ENCODE results near the gene WRAP73. TPM values are rescaled to one million over a fixed set of nuclear protein-coding genes. Genes with fewer than 3 reads are reported as not detected.

The WRAP73 gene
- total RNA-seq, 1 experiment from 2014 or later, result 57.2 TPM

DNA sequence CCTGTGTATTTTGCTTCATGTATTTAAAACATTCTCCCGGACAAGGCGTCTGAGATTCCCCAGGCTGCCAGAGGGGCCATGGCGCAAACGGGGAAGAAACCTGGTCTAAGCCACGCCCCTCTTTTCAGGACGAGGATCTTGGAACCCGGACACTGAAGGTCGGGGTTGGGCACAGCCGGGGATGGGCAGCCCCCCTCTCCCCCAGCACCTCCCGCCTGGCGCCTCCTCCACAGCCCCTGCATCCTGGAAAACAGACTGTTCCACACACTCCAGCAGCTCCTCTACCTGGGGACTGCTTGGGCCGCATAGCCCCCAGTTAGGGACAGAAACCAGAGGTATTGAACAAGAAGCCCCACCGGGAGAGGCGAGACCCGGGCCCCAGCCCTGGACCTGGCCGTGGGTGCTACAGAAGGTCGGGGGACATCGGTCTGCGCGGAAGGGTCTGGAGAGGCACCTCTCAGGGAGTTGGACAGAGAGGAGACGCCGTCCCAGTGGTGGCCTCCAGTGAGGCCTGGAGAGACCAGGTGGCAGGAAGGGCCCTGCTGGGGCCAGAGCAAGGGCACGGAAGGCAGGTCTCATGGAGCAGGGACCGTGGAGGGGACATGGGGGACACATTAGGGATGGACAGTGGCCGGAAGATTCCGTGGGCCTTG lies 7.8 kb upstream of the WRAP73 start:
- Histone ChIP-seq H3K4me1 (ENCODE audit: insufficient read depth, low read length) (no peaks in the 10 kb centered on the region), H3K9ac (ENCODE audit: low read length) (no peak overlapping the region), H3K36me3 (ENCODE audit: low read depth, low read length) (no peaks in the 10 kb centered on the region), H3K9me2 (replicated peaks; ENCODE audit: low read length) (no peaks in the 10 kb centered on the region), H3K9me3 (ENCODE audit: low read length) (no peaks in the 10 kb centered on the region), H3K4me2 (ENCODE audit: low read length) (no peak overlapping the region), H3K27me3 (ENCODE audit: low read length) (peaks cover 62% of the 10 kb centered on the region), H3K79me2 (ENCODE audit: low read length) (no peaks in the 10 kb centered on the region), H4K20me1 (ENCODE audit: low read length) (no peaks in the 10 kb centered on the region), H3K4me3 (ENCODE audit: low read length) (no peak overlapping the region), H3F3A (ENCODE audit: low read length, unreplicated experiment) (no peaks in the 10 kb centered on the region), H3K27ac (ENCODE audit: low read length) (no peak overlapping the region), H2AFZ (ENCODE audit: low read length) (no peak overlapping the region)
- intact Hi-C loops (cut with micrococcal nuclease), result no loop called here
- TF ChIP-seq EZH2 (IDR thresholded peaks at IDR 0.05; ENCODE audit: low read length, unreplicated experiment), result no peak
- TF ChIP-seq, protein P1, sequence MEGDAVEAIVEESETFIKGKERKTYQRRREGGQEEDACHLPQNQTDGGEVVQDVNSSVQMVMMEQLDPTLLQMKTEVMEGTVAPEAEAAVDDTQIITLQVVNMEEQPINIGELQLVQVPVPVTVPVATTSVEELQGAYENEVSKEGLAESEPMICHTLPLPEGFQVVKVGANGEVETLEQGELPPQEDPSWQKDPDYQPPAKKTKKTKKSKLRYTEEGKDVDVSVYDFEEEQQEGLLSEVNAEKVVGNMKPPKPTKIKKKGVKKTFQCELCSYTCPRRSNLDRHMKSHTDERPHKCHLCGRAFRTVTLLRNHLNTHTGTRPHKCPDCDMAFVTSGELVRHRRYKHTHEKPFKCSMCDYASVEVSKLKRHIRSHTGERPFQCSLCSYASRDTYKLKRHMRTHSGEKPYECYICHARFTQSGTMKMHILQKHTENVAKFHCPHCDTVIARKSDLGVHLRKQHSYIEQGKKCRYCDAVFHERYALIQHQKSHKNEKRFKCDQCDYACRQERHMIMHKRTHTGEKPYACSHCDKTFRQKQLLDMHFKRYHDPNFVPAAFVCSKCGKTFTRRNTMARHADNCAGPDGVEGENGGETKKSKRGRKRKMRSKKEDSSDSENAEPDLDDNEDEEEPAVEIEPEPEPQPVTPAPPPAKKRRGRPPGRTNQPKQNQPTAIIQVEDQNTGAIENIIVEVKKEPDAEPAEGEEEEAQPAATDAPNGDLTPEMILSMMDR (conservative IDR thresholded peaks at IDR 0.05; ENCODE audit: low read depth, low read length), result no peak
- TF ChIP-seq EZH2phosphoT487 (IDR thresholded peaks at IDR 0.05; ENCODE audit: borderline replicate concordance, low read length), result no peak
- DNase-seq (no peak), ATAC-seq (no peak)
- ChIA-PET POLR2A (ENCODE audit: unreplicated experiment) (no interaction called here), CTCF (no interaction called here)
- BruUV-seq (replicated peaks), result no TSS peak

DNA sequence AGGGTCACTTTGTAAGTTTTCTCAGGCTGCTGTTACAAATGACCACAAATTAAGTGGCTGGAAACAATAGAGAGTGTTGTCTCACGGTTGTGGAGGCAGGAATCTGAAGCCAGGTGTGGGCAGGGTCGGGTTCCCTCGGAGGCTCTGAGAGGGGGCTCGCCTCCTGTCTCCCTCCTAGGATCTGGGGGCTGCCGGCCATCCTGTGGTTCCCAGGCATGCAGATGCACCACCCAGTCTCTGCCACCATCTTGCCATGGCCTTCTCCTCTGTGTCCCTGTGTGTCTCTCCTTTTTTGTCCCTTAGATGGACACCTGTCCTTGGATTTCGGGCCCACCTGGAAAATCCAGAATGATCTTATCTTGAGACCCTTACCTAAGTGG lies 7.2 kb upstream of the WRAP73 start:
- Histone ChIP-seq H3K27ac (ENCODE audit: low read length) (no peak overlapping the region), H3K9me2 (replicated peaks; ENCODE audit: low read length) (no peaks in the 10 kb centered on the region), H3K4me3 (ENCODE audit: low read length) (no peak overlapping the region), H3F3A (ENCODE audit: low read length, unreplicated experiment) (no peaks in the 10 kb centered on the region), H4K20me1 (ENCODE audit: low read length) (no peaks in the 10 kb centered on the region), H3K4me1 (ENCODE audit: insufficient read depth, low read length) (no peaks in the 10 kb centered on the region), H3K4me2 (ENCODE audit: low read length) (no peak overlapping the region), H3K9me3 (ENCODE audit: low read length) (no peaks in the 10 kb centered on the region), H3K27me3 (ENCODE audit: low read length) (peaks cover 65% of the 10 kb centered on the region), H3K36me3 (ENCODE audit: low read depth, low read length) (no peaks in the 10 kb centered on the region), H3K9ac (ENCODE audit: low read length) (no peak overlapping the region), H3K79me2 (ENCODE audit: low read length) (no peaks in the 10 kb centered on the region), H2AFZ (ENCODE audit: low read length) (no peak overlapping the region)
- intact Hi-C loops (cut with micrococcal nuclease), result no loop called here
- DNase-seq (no peak), ATAC-seq (no peak)
- TF ChIP-seq EZH2 (IDR thresholded peaks at IDR 0.05; ENCODE audit: low read length, unreplicated experiment), result no peak
- TF ChIP-seq, protein P1 (conservative IDR thresholded peaks at IDR 0.05; ENCODE audit: low read depth, low read length), result no peak
- no peak for TF ChIP-seq EZH2phosphoT487 (IDR thresholded peaks at IDR 0.05; ENCODE audit: borderline replicate concordance, low read length)
- CTCF ChIA-PET, result no interaction called here
- no TSS peak for BruUV-seq (replicated peaks)
- POLR2A ChIA-PET (ENCODE audit: unreplicated experiment), result no interaction called here

DNA sequence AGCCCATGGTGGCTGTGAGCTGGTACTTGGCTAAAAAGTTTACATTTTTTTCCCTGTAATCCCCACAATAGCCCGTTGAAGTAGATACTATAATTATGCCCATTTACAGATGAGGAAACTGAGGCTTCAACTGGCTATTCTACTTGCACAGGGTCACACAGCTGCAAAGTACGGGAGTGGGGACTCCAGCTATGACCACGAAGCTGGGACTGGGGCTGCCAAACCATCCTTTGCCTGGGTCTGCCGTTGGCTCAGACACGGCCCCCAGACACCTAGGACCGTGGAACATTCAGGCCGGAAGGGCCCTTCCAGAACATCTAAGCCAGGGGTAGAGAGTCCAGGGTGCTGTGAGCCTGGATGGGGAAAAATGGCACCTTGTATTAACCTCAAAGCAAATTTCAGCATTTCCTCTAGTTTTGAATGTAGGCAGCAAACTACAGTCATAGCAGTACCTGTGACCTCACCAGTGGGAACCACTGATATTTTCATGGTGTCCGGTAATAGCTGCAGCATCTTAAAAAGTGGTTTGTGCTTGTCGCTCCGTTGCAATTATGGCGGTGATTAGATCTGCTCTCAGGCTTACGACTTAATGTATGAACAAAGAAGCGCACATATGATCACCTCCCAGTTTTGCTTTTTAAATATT lies 6.7 kb upstream of the WRAP73 start:
- DNase-seq (no peak), ATAC-seq (no peak)
- no peaks in the 10 kb centered on the region for H3K36me3 ChIP-seq (ENCODE audit: low read depth, low read length)
- H3K9ac ChIP-seq (ENCODE audit: low read length), result no peak overlapping the region
- no peak overlapping the region for H3K4me3 ChIP-seq (ENCODE audit: low read length)
- ChIA-PET POLR2A (ENCODE audit: unreplicated experiment) (no interaction called here), CTCF (no interaction called here)
- BruUV-seq (replicated peaks), result no TSS peak
- intact Hi-C loops (cut with micrococcal nuclease), result no loop called here
- no peaks in the 10 kb centered on the region for H3K4me1 ChIP-seq (ENCODE audit: insufficient read depth, low read length)
- peaks cover 70% of the 10 kb centered on the region for H3K27me3 ChIP-seq (ENCODE audit: low read length)
- H2AFZ ChIP-seq (ENCODE audit: low read length), result no peak overlapping the region
- no peak overlapping the region for H3K4me2 ChIP-seq (ENCODE audit: low read length)
- no peaks in the 10 kb centered on the region for H4K20me1 ChIP-seq (ENCODE audit: low read length)
- no peaks in the 10 kb centered on the region for H3K9me2 ChIP-seq (replicated peaks; ENCODE audit: low read length)
- H3F3A ChIP-seq (ENCODE audit: low read length, unreplicated experiment), result no peaks in the 10 kb centered on the region
- H3K9me3 ChIP-seq (ENCODE audit: low read length), result no peaks in the 10 kb centered on the region
- no peaks in the 10 kb centered on the region for H3K79me2 ChIP-seq (ENCODE audit: low read length)
- no peak overlapping the region for H3K27ac ChIP-seq (ENCODE audit: low read length)
- TF ChIP-seq EZH2phosphoT487 (IDR thresholded peaks at IDR 0.05; ENCODE audit: borderline replicate concordance, low read length) (no peak), EZH2 (IDR thresholded peaks at IDR 0.05; ENCODE audit: low read length, unreplicated experiment) (no peak)
- TF ChIP-seq, protein P1 (conservative IDR thresholded peaks at IDR 0.05; ENCODE audit: low read depth, low read length), result no peak

Data from PC-3 (cell line).